ENCODE measurements around the gene FAM3A.

FAM3A gene

GRCh38 chrX:154458954-154459778, 56.9 kb downstream of the FAM3A start:
- DNase-seq (ENCODE audit: low read depth), result no peak

- DNase-seq (ENCODE audit: low read depth), result peak; percentile 38
Measured at GRCh38 chrX:154458116-154458953, 57.7 kb downstream of the FAM3A start, which contains the start of gene PLXNA3. Gene PLXNA3, plus strand, starts transcription at chrX:154458281. Its CDS starts 1,903 bp downstream, at chrX:154460184.

DNA sequence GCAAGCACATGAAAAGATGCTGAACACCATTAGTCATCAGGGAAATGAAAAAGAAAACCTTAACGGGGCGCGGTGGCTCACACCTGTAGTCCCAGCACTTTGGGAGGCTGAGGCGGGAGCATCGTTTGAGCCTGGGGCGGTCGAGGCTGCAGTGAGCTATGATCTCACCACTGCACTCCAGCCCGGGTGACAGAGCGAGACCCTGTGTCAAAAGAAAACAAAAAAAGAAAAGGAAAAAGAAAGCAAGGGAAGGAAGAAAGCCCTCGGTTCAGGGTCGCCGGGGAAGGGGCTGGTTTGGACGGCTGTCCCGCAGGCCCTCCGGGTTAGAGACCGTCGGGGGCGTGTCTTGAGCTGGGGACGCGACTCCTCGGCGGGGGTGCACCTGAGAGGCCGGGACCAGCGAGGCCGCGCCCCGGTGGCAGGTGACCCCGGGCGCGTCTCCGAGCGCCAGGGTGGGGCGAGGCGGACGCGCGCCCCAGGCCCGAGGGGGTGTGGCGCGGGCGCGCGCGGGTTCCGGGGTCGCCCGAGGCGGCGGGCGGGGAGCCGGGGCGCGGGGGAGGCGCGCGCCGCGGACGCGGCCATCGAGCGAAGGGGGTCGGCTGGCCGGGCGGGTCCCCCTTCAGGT, 58.4 kb downstream of the FAM3A start:
- no peak for DNase-seq (ENCODE audit: low read depth)
